Kidney capillary endothelial cell (primary cell): Measurements from ENCODE around the gene MC1R.
"Not testable (repeated sequence)": the region's sequence is repeated elsewhere in the genome, so short reads cannot be mapped to it uniquely, and the experiment has no call there.

ENCODE experiments used
- DNase-seq: peaks from one replicate; pipeline ENCODE4 v3.0.0-alpha.2; 2018; ENCODE audit warnings: low spot score

Gene MC1R

GRCh38 chr16:89913408-89914387, 5.0 kb upstream of the MC1R start:
- DNase-seq, result no peak

GRCh38 chr16:89914642-89915285, 3.9 kb upstream of the MC1R start:
- DNase-seq, result not testable (repeated sequence)

- no peak for DNase-seq
Measured at GRCh38 chr16:89915303-89916232, 3.1 kb upstream of the MC1R start.

- peak; percentile 77 for DNase-seq
Measured at GRCh38 chr16:89917773-89918452, 749 bp upstream of the MC1R start.

- no peak for DNase-seq
Measured at GRCh38 chr16:89919535-89920406, 1.1 kb downstream of the MC1R start.

GRCh38 chr16:89920723-89921122, 2.1 kb downstream of the MC1R start:
- no peak for DNase-seq

- DNase-seq, result no peak
Measured at GRCh38 chr16:89921131-89921701, 2.6 kb downstream of the MC1R start.

- DNase-seq, result peak; percentile 94
Measured at GRCh38 chr16:89921702-89922476, 3.2 kb downstream of the MC1R start.

- peak; percentile 90 for DNase-seq
Measured at GRCh38 chr16:89922477-89922883, 3.8 kb downstream of the MC1R start.

- peak; percentile 82 for DNase-seq
Measured at GRCh38 chr16:89922884-89923639, 4.4 kb downstream of the MC1R start, which contains the start of gene TUBB3. Gene TUBB3 (plus strand): TSS chr16:89923342. CDS start chr16:89923402, 60 bp downstream.

GRCh38 chr16:89923640-89924296, 5.1 kb downstream of the MC1R start:
- no peak for DNase-seq

GRCh38 chr16:89924297-89924924, 5.7 kb downstream of the MC1R start:
- DNase-seq, result peak; percentile 36

- no peak for DNase-seq
Measured at GRCh38 chr16:89924925-89925307, 6.3 kb downstream of the MC1R start.

GRCh38 chr16:89925596-89926079, 7.0 kb downstream of the MC1R start:
- no peak for DNase-seq

GRCh38 chr16:89931305-89931896, 12.7 kb downstream of the MC1R start:
- DNase-seq, result no peak

- no peak for DNase-seq
Measured at GRCh38 chr16:89931964-89932363, 13.3 kb downstream of the MC1R start.

- DNase-seq, result not testable (repeated sequence)
Measured at GRCh38 chr16:89934019-89934418, 15.4 kb downstream of the MC1R start.
